Transverse colon (tissue), 4 donors: Measurements from ENCODE around the gene PCDHB7.

Source experiments
- POLR2A ChIP-seq: fragments of 450-650 bp; IDR thresholded peaks from one replicate; pipeline ENCODE4 v1.6.1; 2016; ENCODE audit warnings: antibody characterized with exemption, mild to moderate bottlenecking, moderate library complexity
- POLR2AphosphoS5 ChIP-seq, 3 donors: sonication (generic); formaldehyde crosslinking; IDR thresholded peaks; one replicate each; pipeline ENCODE4 v1.6.1; 2016; ENCODE audit warnings: antibody characterized with exemption in 3 of 3
- TF ChIP-seq, protein P1 (sequence below), 5 experiments: fragments of 200-600 bp in 3 of 5; fragments of 450-650 bp in 2 of 5; sonication (generic) in 3 of 5; IDR thresholded peaks; 1 replicate in 2 of 5; 2 replicates in 3 of 5; pipeline ENCODE4 v1.5.1; 2016 to 2017; ENCODE audit warnings: antibody characterized with exemption in 5 of 5, inconsistent platforms in 3 of 5, mild to moderate bottlenecking in 2 of 5, moderate library complexity in 1 of 5

- TF ChIP-seq, protein P1, sequence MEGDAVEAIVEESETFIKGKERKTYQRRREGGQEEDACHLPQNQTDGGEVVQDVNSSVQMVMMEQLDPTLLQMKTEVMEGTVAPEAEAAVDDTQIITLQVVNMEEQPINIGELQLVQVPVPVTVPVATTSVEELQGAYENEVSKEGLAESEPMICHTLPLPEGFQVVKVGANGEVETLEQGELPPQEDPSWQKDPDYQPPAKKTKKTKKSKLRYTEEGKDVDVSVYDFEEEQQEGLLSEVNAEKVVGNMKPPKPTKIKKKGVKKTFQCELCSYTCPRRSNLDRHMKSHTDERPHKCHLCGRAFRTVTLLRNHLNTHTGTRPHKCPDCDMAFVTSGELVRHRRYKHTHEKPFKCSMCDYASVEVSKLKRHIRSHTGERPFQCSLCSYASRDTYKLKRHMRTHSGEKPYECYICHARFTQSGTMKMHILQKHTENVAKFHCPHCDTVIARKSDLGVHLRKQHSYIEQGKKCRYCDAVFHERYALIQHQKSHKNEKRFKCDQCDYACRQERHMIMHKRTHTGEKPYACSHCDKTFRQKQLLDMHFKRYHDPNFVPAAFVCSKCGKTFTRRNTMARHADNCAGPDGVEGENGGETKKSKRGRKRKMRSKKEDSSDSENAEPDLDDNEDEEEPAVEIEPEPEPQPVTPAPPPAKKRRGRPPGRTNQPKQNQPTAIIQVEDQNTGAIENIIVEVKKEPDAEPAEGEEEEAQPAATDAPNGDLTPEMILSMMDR (IDR thresholded peaks at IDR 0.05) = no peak
- no peak for TF ChIP-seq POLR2AphosphoS5 (IDR thresholded peaks at IDR 0.05)
- no peak for TF ChIP-seq POLR2A
These were observed 22.6 kb upstream of the PCDHB7 start, which contains the start of gene PCDHB6 for GRCh38 chr5:141149812-141150211.
